Stomach (tissue), 4 donors: ENCODE results near the gene EGFR.

Source experiments
- CTCF ChIP-seq, 7 experiments: fragments of 450-650 bp in 4 of 7; fragments of 200-600 bp in 3 of 7; sonication (generic) in 3 of 7; IDR thresholded peaks; one replicate each; pipeline ENCODE4 v1.5.1; 2016 to 2019; ENCODE audit warnings: antibody characterized with exemption in 7 of 7, control low read depth in 2 of 7, mild to moderate bottlenecking in 1 of 7
- POLR2A ChIP-seq, 4 donors: fragments of 450-650 bp; IDR thresholded peaks; one replicate each; pipeline ENCODE4 v1.6.1; 2016; ENCODE audit warnings: antibody characterized with exemption in 4 of 4, control low read depth in 2 of 4, mild to moderate bottlenecking in 1 of 4, moderate library complexity in 1 of 4
- POLR2AphosphoS5 ChIP-seq, 3 donors: sonication (generic); formaldehyde crosslinking; IDR thresholded peaks; one replicate each; pipeline ENCODE4 v1.6.1; 2016; ENCODE audit warnings: antibody characterized with exemption in 3 of 3

GRCh38 chr7:55155351-55156117 is 136.7 kb downstream of the EGFR start:
- TF ChIP-seq CTCF (IDR thresholded peaks at IDR 0.05): no peak
- TF ChIP-seq POLR2A (IDR thresholded peaks at IDR 0.05): no peak
- no peak for TF ChIP-seq POLR2AphosphoS5 (IDR thresholded peaks at IDR 0.05)
